NT2/D1 (cell line): Measurements from ENCODE around the gene CACNG6.
"Not testable (repeated sequence)": the region's sequence is repeated elsewhere in the genome, so short reads cannot be mapped to it uniquely, and the experiment has no call there.

ENCODE experiments used
- DNase-seq: peaks from one replicate; pipeline ENCODE4 v3.0.0-alpha.2; 2011; ENCODE audit warnings: low read depth, low spot score
- H3K27me3 ChIP-seq: 2 replicates; pipeline ENCODE4 v1.6.0; 2011; ENCODE audit warnings: mild to moderate bottlenecking; ENCODE audit not compliant: insufficient read length, insufficient read depth
- H3K36me3 ChIP-seq: 2 replicates; pipeline ENCODE4 v1.6.1; 2011; ENCODE audit warnings: mild to moderate bottlenecking, low read length, mixed read lengths; ENCODE audit not compliant: insufficient read depth, insufficient read length
- H3K4me1 ChIP-seq: 2 replicates; pipeline ENCODE4 v1.5.1; 2011; ENCODE audit not compliant: insufficient read depth, insufficient read length
- H3K4me3 ChIP-seq: 2 replicates; pipeline ENCODE4 v1.5.1; 2011; ENCODE audit warnings: low read depth; ENCODE audit not compliant: insufficient read length
- H3K9ac ChIP-seq: 2 replicates; pipeline ENCODE4 v1.6.0; 2011; ENCODE audit warnings: low read depth; ENCODE audit not compliant: insufficient read length
- H3K9me3 ChIP-seq: 2 replicates; pipeline ENCODE4 v1.5.1; 2011; ENCODE audit warnings: mild to moderate bottlenecking, low read length; ENCODE audit not compliant: insufficient read depth
- SUZ12 ChIP-seq: IDR thresholded peaks from 2 replicates; pipeline ENCODE4 v1.6.1; 2011; ENCODE audit not compliant: insufficient read length, insufficient read depth; ENCODE audit errors: extremely low read depth
- YY1 ChIP-seq: IDR thresholded peaks from 2 replicates; pipeline ENCODE4 v1.6.1; 2011; ENCODE audit not compliant: insufficient read length, insufficient read depth
- ZNF274 ChIP-seq: IDR thresholded peaks from 2 replicates; pipeline ENCODE4 v1.6.1; 2011; ENCODE audit warnings: mild to moderate bottlenecking, low read depth, low read length

Gene CACNG6

GRCh38 chr19:54024660-54025059 lies 33.2 kb downstream of the CACNG6 start:
- TF ChIP-seq ZNF274 (no peak), YY1 (no peak), SUZ12 (no peak)
- Histone ChIP-seq H3K9ac (no peak overlapping the region), H3K27me3 (no peaks in the 10 kb centered on the region), H3K9me3 (no peaks in the 10 kb centered on the region), H3K4me3 (no peak overlapping the region), H3K36me3 (no peaks in the 10 kb centered on the region), H3K4me1 (peaks cover 2% of the 10 kb centered on the region)
- DNase-seq = no peak

DNA sequence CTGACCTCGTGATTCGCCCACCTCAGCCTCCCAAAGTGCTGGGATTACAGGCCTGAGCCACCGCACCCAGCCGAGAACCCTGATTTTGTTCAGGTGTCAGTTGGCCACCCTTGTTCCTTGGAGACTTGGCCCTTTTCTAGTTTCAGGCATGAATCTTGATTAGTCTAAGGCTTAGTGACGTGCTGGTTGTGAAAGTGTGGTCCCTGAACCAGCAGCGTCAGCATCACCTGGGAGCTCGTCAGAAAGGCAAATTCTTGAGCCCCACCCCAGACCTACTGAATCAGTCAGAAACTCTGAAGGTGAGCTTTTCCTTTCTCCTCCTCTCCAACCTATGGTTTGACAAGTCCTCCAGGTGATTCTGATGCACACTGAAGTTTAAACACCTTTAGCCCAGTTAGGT lies 35.2 kb downstream of the CACNG6 start:
- Histone ChIP-seq H3K9ac (no peak overlapping the region), H3K9me3 (no peaks in the 10 kb centered on the region), H3K4me3 (no peak overlapping the region), H3K36me3 (no peaks in the 10 kb centered on the region), H3K4me1 (peaks cover 2% of the 10 kb centered on the region), H3K27me3 (no peaks in the 10 kb centered on the region)
- no peak for DNase-seq
- no peak for TF ChIP-seq YY1
- TF ChIP-seq SUZ12 = no peak
- TF ChIP-seq ZNF274 = no peak

GRCh38 chr19:54029301-54029700 lies 37.9 kb downstream of the CACNG6 start:
- no peak for TF ChIP-seq SUZ12
- no peak for TF ChIP-seq YY1
- TF ChIP-seq ZNF274 = no peak
- no peaks in the 10 kb centered on the region for H3K36me3 ChIP-seq
- DNase-seq = no peak
- no peak overlapping the region for H3K9ac ChIP-seq
- H3K9me3 ChIP-seq = no peaks in the 10 kb centered on the region
- no peaks in the 10 kb centered on the region for H3K4me1 ChIP-seq
- H3K4me3 ChIP-seq = no peak overlapping the region
- H3K27me3 ChIP-seq = no peaks in the 10 kb centered on the region

DNA sequence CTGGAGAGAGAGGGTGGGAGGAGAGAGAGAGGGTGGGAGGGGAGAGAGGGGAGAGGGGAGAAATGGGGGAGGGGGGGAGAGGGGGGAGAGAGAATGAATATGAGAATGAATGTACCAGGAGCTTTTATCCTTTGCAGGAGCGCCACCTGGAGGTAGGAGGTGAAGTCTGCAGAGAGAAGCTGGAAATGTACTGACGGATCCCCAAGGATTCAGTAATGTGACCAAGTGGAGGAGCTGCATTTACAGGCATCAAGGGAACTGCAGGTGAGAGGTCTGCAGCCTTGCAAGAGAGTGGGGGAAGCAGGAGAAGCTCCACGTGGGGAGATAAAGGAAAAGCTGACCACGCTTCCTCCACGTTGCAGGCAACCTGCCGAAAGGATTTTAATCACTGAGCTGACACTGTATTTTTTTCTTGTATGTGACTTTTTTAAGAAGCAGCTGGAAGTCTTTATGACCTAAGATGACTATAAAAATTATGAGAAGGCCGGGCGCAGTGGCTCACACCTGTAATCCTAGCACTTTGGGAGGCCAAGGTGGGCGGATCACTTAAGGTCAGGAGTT lies 38.6 kb downstream of the CACNG6 start:
- no peaks in the 10 kb centered on the region for H3K4me1 ChIP-seq
- H3K9ac ChIP-seq = no peak overlapping the region
- H3K4me3 ChIP-seq = no peak overlapping the region
- H3K9me3 ChIP-seq = no peaks in the 10 kb centered on the region
- no peak for TF ChIP-seq SUZ12
- no peak for TF ChIP-seq ZNF274
- no peak for TF ChIP-seq YY1
- no peaks in the 10 kb centered on the region for H3K36me3 ChIP-seq
- no peaks in the 10 kb centered on the region for H3K27me3 ChIP-seq
- peak; percentile 76 for DNase-seq

DNA sequence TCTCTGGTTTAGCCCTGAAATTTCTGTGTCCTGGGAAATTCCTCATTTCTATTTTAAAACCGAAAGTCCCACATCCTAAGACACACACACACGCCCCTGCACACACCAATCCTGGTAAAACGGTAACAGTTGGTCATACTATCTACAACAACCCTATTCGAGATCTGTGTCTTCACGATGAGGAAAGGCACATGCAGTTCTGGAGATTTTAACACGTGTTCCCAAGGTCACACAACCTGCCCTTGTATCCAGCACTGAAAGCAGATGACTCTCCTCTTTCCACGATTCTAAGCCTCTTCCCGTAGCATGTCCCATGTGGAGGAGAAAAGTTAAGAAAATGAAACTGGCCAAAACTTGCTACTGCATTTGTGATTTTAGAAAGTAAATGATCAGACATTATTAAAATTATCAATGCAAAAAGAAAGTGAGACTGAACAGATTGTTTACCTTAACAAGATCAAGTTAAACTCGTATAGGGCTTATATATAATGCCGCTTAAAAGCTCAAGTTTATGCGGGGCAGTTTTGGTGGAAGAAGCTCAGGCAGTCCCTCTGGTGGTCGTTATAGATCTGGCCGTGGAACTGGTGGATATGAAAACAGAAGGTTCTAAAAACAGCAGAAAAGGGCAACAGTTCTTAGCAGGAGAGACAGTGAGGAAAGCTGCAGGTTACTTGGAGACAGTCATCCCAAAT lies 39.6 kb downstream of the CACNG6 start:
- no peak for DNase-seq
- TF ChIP-seq SUZ12 (no peak), YY1 (no peak), ZNF274 (no peak)
- Histone ChIP-seq H3K4me3 (no peak overlapping the region), H3K9ac (no peak overlapping the region), H3K9me3 (no peaks in the 10 kb centered on the region), H3K27me3 (no peaks in the 10 kb centered on the region), H3K36me3 (no peaks in the 10 kb centered on the region), H3K4me1 (no peaks in the 10 kb centered on the region)

GRCh38 chr19:54035215-54036178 lies 44.1 kb downstream of the CACNG6 start:
- DNase-seq = peak; percentile 77
- no peaks in the 10 kb centered on the region for H3K9me3 ChIP-seq
- no peak overlapping the region for H3K4me3 ChIP-seq
- no peak overlapping the region for H3K9ac ChIP-seq
- no peaks in the 10 kb centered on the region for H3K36me3 ChIP-seq
- H3K27me3 ChIP-seq = no peaks in the 10 kb centered on the region
- no peak for TF ChIP-seq SUZ12
- no peak for TF ChIP-seq ZNF274
- TF ChIP-seq YY1 = no peak
- H3K4me1 ChIP-seq = no peaks in the 10 kb centered on the region

DNA sequence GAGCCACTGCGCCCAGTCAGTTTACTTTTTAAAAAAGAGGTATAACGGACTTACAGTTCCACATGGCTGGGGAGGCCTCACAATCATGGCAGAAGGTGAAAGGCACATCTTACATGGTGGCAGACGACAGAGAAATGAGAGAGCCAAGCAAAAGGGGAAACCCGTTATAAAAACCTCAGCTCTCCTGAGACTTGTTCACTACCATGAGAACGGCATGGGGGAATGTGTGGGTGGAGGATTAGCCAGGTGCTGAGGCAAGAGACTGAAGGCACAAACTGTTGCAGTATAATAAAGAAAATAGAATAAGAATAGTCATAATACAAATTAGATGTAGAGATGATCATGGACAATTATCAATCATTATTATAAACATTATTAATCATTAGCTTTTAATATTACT lies 45.1 kb downstream of the CACNG6 start:
- not testable (repeated sequence) for H3K36me3 ChIP-seq, DNase-seq, H3K4me3 ChIP-seq, H3K4me1 ChIP-seq, H3K9me3 ChIP-seq, H3K27me3 ChIP-seq, H3K9ac ChIP-seq
